Trophoblast cell (in vitro differentiated cells and primary cell): ENCODE data around the gene GPI.
A peak's percentile ranks its signal among the peaks of the same experiment; 100 is the strongest.
"Not testable (repeated sequence)": the region's sequence is repeated elsewhere in the genome, so short reads cannot be mapped to it uniquely, and the experiment has no call there.

Experiments
- DNase-seq, 2 donors: peaks; one replicate each; pipeline ENCODE4 v3.0.0-alpha.2; 2016
- H2AFZ ChIP-seq: 2 replicates; pipeline ENCODE4 v1.6.1; 2013; ENCODE audit warnings: low read length, moderate library complexity, mild to moderate bottlenecking; ENCODE audit not compliant: insufficient read depth, poor library complexity
- H2AK5ac ChIP-seq: 2 replicates; pipeline ENCODE4 v1.6.1; 2013; ENCODE audit warnings: mild to moderate bottlenecking, low read length
- H2BK120ac ChIP-seq: 2 replicates; pipeline ENCODE4 v1.6.1; 2013; ENCODE audit warnings: low read length, mild to moderate bottlenecking, moderate library complexity; ENCODE audit not compliant: insufficient read depth, poor library complexity
- H2BK12ac ChIP-seq: 2 replicates; pipeline ENCODE4 v1.6.1; 2013; ENCODE audit warnings: mild to moderate bottlenecking, low read length, moderate library complexity
- H2BK5ac ChIP-seq: 2 replicates; pipeline ENCODE4 v1.6.1; 2013; ENCODE audit warnings: low read length, low read depth, moderate library complexity, mild to moderate bottlenecking; ENCODE audit not compliant: poor library complexity
- H3K14ac ChIP-seq: 2 replicates; pipeline ENCODE4 v1.6.1; 2013; ENCODE audit warnings: mild to moderate bottlenecking, low read length
- H3K18ac ChIP-seq: 2 replicates; pipeline ENCODE4 v1.6.1; 2013; ENCODE audit warnings: mild to moderate bottlenecking, low read length
- H3K23ac ChIP-seq: 2 replicates; pipeline ENCODE4 v1.6.1; 2013; ENCODE audit warnings: low read length
- H3K27ac ChIP-seq: 2 replicates; pipeline ENCODE4 v1.5.1; 2013; ENCODE audit warnings: low read depth, mild to moderate bottlenecking, inconsistent platforms, low read length, moderate library complexity
- H3K27me3 ChIP-seq: 2 replicates; pipeline ENCODE4 v1.6.1; 2013; ENCODE audit warnings: inconsistent platforms, mild to moderate bottlenecking, low read length, moderate library complexity; ENCODE audit not compliant: insufficient read depth
- H3K36me3 ChIP-seq, 2 experiments: 1 replicate in 1 of 2; 2 replicates in 1 of 2; pipeline ENCODE4 v1.6.1; 2013; ENCODE audit warnings: low read length in 2 of 2, mild to moderate bottlenecking in 2 of 2, moderate library complexity in 1 of 2; ENCODE audit not compliant: insufficient read depth in 2 of 2, control insufficient read depth in 1 of 2
- H3K4ac ChIP-seq: 2 replicates; pipeline ENCODE4 v1.6.1; 2013; ENCODE audit warnings: low read depth, mild to moderate bottlenecking, low read length, moderate library complexity
- H3K4me1 ChIP-seq, 2 experiments: 1 replicate in 1 of 2; 2 replicates in 1 of 2; pipeline ENCODE4 v1.6.1; 2013; ENCODE audit warnings: low read length in 2 of 2, mild to moderate bottlenecking in 2 of 2, moderate library complexity in 1 of 2; ENCODE audit not compliant: insufficient read depth in 2 of 2, control insufficient read depth in 1 of 2
- H3K4me2 ChIP-seq: 2 replicates; pipeline ENCODE4 v1.6.1; 2013; ENCODE audit warnings: inconsistent platforms, mild to moderate bottlenecking, low read length, moderate library complexity
- H3K4me3 ChIP-seq: 2 replicates; pipeline ENCODE4 v1.5.1; 2013; ENCODE audit warnings: mild to moderate bottlenecking, low read depth, low read length, inconsistent platforms
- H3K79me1 ChIP-seq: one replicate; pipeline ENCODE4 v1.6.1; 2013; ENCODE audit warnings: low read length
- H3K79me2 ChIP-seq: 2 replicates; pipeline ENCODE4 v1.6.1; 2013; ENCODE audit warnings: low read length, mild to moderate bottlenecking; ENCODE audit not compliant: control insufficient read depth, insufficient read depth, poor library complexity
- H3K9ac ChIP-seq: 2 replicates; pipeline ENCODE4 v1.6.1; 2013; ENCODE audit warnings: mild to moderate bottlenecking, low read length
- H3K9me3 ChIP-seq: 2 replicates; pipeline ENCODE4 v1.6.1; 2013; ENCODE audit warnings: low read depth, mild to moderate bottlenecking, control low read depth, inconsistent platforms, low read length; ENCODE audit not compliant: insufficient read depth
- H4K12ac ChIP-seq: 2 replicates; pipeline ENCODE4 v1.6.1; 2013; ENCODE audit warnings: low read depth, mild to moderate bottlenecking, low read length, moderate library complexity
- H4K8ac ChIP-seq: 2 replicates; pipeline ENCODE4 v1.6.1; 2013; ENCODE audit warnings: low read depth, mild to moderate bottlenecking, low read length, moderate library complexity
- H4K91ac ChIP-seq: one replicate; pipeline ENCODE4 v1.6.1; 2013; ENCODE audit warnings: low read depth, mild to moderate bottlenecking, low read length, moderate library complexity
- WGBS: extraction: QIAGEN DNeasy Blood & Tissue Kit; methylation state at CpG from one replicate; pipeline ENCODE4 v1.1.7; 2013; ENCODE audit warnings: missing lambda C conversion rate; ENCODE audit not compliant: insufficient read length, insufficient coverage; ENCODE audit errors: extremely low coverage; 5-methylcytosine and 5-hydroxymethylcytosine counted together

GPI gene

DNA sequence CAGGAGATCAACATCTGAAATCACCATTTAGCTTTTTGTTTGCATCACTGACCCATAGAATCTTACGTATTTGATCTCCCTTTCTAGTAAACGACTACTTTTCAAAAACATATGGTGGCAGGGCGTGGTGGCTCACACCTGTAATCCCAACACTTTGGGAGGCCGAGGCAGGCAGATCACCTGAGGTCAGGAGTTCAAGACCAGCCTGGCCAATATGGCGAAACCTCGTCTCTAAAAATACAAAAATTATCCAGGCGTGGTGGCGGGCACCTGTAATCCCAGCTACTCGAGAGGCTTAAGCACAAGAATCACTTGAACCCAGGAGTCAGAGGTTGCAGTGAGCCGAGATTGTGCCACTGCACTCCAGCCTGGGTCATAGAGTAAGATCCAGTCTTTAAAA, 33.4 kb upstream of the GPI start:
- H3K9me3 ChIP-seq, H3K9ac ChIP-seq, DNase-seq: not testable (repeated sequence)

DNA sequence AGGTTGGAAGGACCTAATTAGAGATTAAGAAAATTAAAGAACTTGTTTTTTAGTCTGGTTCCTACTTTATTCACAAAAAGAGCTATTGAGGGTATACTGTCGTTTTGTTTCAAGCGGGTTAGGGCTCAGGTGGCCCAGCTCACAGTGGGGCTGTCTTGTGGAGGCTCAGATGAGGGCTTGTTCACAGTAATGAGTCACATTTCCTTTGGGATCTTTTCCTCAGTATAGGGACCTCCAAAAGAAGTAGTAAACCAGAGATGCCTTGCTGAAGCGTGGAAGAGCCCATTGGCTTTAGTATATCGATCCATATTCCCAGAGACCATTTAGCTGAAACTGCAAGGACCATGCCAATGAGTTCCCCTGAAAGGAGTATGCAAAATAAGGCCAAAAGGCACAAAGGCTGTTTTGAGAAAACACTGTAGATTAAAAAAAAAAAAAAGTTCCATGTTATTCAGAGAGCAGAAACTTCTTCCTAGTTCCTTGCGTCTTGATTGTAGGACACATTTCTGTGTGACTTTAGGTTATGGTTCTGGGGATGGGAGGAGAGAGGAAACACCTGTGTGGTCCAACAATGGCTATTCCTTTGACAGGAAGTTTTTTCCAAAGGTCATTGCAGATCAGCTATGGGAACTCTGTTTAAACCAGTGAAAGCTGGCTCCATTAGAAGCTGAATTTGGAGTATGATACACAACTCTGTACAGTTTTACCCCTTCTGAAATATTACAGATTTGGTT, 32.8 kb upstream of the GPI start:
- no peak overlapping the region for H3K4me2 ChIP-seq
- no peak overlapping the region for H4K8ac ChIP-seq
- no peak overlapping the region for H2BK12ac ChIP-seq
- no peak overlapping the region for H4K91ac ChIP-seq
- H3K36me3 ChIP-seq: peaks cover 16 to 27% of the 10 kb centered on the region in 2 experiments
- H3K4me1 ChIP-seq: peaks cover 0 to 4% of the 10 kb centered on the region in 2 experiments
- H3K9ac ChIP-seq: no peak overlapping the region
- no peaks in the 10 kb centered on the region for H3K79me2 ChIP-seq
- H3K27ac ChIP-seq: no peak overlapping the region
- H2AFZ ChIP-seq: no peak overlapping the region
- no peak overlapping the region for H2BK5ac ChIP-seq
- H3K79me1 ChIP-seq: no peaks in the 10 kb centered on the region
- no CpG with 5 or more reads among the region's 5 CpGs for WGBS
- H3K14ac ChIP-seq: no peak overlapping the region
- no peak overlapping the region for H3K4me3 ChIP-seq
- DNase-seq: no peak
- no peaks in the 10 kb centered on the region for H3K27me3 ChIP-seq
- H2BK120ac ChIP-seq: no peak overlapping the region
- H3K9me3 ChIP-seq: peaks cover 1% of the 10 kb centered on the region
- no peak overlapping the region for H3K18ac ChIP-seq
- no peak overlapping the region for H3K23ac ChIP-seq
- H2AK5ac ChIP-seq: no peak overlapping the region
- H4K12ac ChIP-seq: no peak overlapping the region
- no peak overlapping the region for H3K4ac ChIP-seq

More for the DNA sequence above, 33.4 kb upstream of the GPI start:
- no CpG with 5 or more reads among the region's 10 CpGs for WGBS
- not testable (repeated sequence) for H2BK5ac ChIP-seq, H3K23ac ChIP-seq, H3K14ac ChIP-seq, H3K4me2 ChIP-seq, H3K18ac ChIP-seq, H3K79me1 ChIP-seq, H4K91ac ChIP-seq, H4K8ac ChIP-seq, H3K27me3 ChIP-seq, H3K4me3 ChIP-seq, H4K12ac ChIP-seq, H3K27ac ChIP-seq, H2AFZ ChIP-seq, H2BK12ac ChIP-seq, H3K79me2 ChIP-seq, H2AK5ac ChIP-seq, H3K4ac ChIP-seq, H2BK120ac ChIP-seq, H3K4me1 ChIP-seq
- H3K36me3 ChIP-seq: peaks cover 19 to 27% of the 10 kb centered on the region in 2 experiments

DNA sequence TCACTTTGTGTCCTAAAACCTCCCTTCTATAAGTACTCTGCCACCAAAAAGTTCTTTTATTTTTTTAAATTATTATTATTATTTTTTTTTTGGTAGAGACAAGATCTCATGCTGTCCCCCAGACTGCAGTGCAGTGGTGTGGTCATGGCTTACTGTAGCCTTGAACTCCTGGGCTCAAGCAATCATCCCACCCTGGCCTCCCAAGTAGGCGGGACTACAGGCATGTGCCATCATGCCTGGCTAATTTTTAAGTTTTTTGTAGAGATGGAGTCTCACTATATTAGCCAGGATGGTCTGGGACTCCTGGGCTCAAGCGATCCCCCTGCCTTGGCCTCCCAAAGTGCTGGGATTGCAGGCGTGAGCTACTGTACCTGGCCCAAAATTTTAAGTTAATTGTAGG, 29.1 kb upstream of the GPI start:
- WGBS: no CpG with 5 or more reads among the region's 3 CpGs

DNA sequence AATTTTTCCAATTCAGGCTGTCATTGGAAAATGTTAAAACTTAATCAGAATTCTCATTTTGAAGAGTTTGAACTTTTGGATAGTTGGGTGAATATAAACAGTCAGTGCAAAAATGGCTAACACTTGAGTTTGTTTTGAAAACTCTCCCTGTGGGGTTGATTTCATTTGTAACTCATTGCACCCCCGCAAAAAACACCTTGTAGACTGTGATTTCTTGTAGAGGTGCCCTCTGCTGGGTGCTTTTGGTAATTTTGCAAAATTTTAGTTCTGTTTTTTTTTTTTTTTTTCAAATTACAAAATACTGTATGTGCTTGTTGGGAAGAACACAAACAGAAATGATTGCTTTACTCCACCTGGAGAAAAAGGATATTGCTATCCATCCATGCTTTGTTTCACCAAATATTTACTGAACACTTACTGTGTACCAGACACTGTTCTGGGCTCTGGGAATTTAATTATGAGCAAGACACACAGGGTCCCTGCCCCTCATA, 28.2 kb upstream of the GPI start:
- DNase-seq: peak in 1 of 2 donors; percentile 64
- Histone ChIP-seq H4K8ac (no peak overlapping the region), H4K12ac (no peak overlapping the region), H3K36me3 (peaks cover 27 to 44% of the 10 kb centered on the region in 2 experiments), H2BK12ac (no peak overlapping the region), H3K27ac (no peak overlapping the region), H2BK120ac (no peak overlapping the region), H3K27me3 (no peaks in the 10 kb centered on the region), H3K79me2 (no peaks in the 10 kb centered on the region), H3K4me3 (no peak overlapping the region), H3K14ac (no peak overlapping the region), H3K4ac (no peak overlapping the region), H3K4me1 (no peaks in the 10 kb centered on the region), H2BK5ac (no peak overlapping the region), H3K4me2 (no peak overlapping the region), H3K18ac (no peak overlapping the region), H2AFZ (no peak overlapping the region), H4K91ac (no peak overlapping the region), H3K9ac (no peak overlapping the region), H3K9me3 (no peaks in the 10 kb centered on the region), H3K79me1 (no peaks in the 10 kb centered on the region), H2AK5ac (no peak overlapping the region), H3K23ac (no peak overlapping the region)
- WGBS: no CpG with 5 or more reads among the region's 1 CpG

More for the DNA sequence above, 29.1 kb upstream of the GPI start:
- no peak overlapping the region for H3K4ac ChIP-seq
- H2BK120ac ChIP-seq: no peak overlapping the region
- H3K9me3 ChIP-seq: no peaks in the 10 kb centered on the region
- H3K23ac ChIP-seq: no peak overlapping the region
- H3K4me2 ChIP-seq: no peak overlapping the region
- no peak overlapping the region for H2AK5ac ChIP-seq
- no peak overlapping the region for H2BK5ac ChIP-seq
- H3K79me1 ChIP-seq: no peaks in the 10 kb centered on the region
- H3K14ac ChIP-seq: no peak overlapping the region
- peaks cover 21 to 41% of the 10 kb centered on the region in 2 experiments for H3K36me3 ChIP-seq
- H4K91ac ChIP-seq: no peak overlapping the region
- no peak for DNase-seq
- no peak overlapping the region for H3K18ac ChIP-seq
- no peak overlapping the region for H4K12ac ChIP-seq
- no peak overlapping the region for H4K8ac ChIP-seq
- H3K27me3 ChIP-seq: no peaks in the 10 kb centered on the region
- H2AFZ ChIP-seq: no peak overlapping the region
- H3K27ac ChIP-seq: no peak overlapping the region
- H3K79me2 ChIP-seq: no peaks in the 10 kb centered on the region
- no peak overlapping the region for H3K4me3 ChIP-seq
- H3K4me1 ChIP-seq: no peaks in the 10 kb centered on the region
- H3K9ac ChIP-seq: no peak overlapping the region
- H2BK12ac ChIP-seq: no peak overlapping the region
